Endothelial cell of umbilical vein (primary cell): ENCODE results near the gene CPZ. TPM values are rescaled to one million over a fixed set of nuclear protein-coding genes. Genes with fewer than 3 reads are reported as not detected.

Experiments used
- BruUV-seq: library from RNA; stranded (reverse); fragments of 400-500 nt; replicated peaks from 2 replicates; lab custom pipeline; 2021; lab: Mats Ljungman, UMichigan
- CTCF ChIA-PET: fragments of 300-600, 350-600 bp; sonication (Branson Sonifier 250); formaldehyde crosslinking; loops from one replicate; lab custom pipeline; 2021; ENCODE audit warnings: antibody characterized with exemption, inconsistent platforms; lab: Charles Lee
- POLR2A ChIA-PET: fragments of 300-600, 350-600 bp; sonication (Branson Sonifier 250); formaldehyde crosslinking; loops from one replicate; lab custom pipeline; 2021; ENCODE audit warnings: antibody characterized with exemption, inconsistent platforms; lab: Charles Lee
- DNase-seq: peaks from one replicate; pipeline ENCODE4 v3.0.0-alpha.2; 2011; ENCODE audit warnings: low read depth, low spot score
- FAIRE-seq: peaks from 2 replicates; lab custom pipeline; 2011; peaks lifted over from hg19 to GRCh38; lab: Jason Lieb, UNC
- H2AFZ ChIP-seq: 2 replicates; pipeline ENCODE4 v1.6.0; 2012; ENCODE audit warnings: low read depth, low read length, control low read depth, inconsistent platforms
- H3K27ac ChIP-seq: 2 replicates; pipeline ENCODE4 v1.5.1; 2011; ENCODE audit warnings: low read depth, mild to moderate bottlenecking, control low read depth, low read length, moderate library complexity; ENCODE audit not compliant: insufficient read depth
- H3K27me3 ChIP-seq, 2 experiments: 2 replicates each; pipeline versions ENCODE4 v1.6.0 to v1.6.1; 2011; ENCODE audit warnings: low read length in 2 of 2, mixed read lengths in 1 of 2; ENCODE audit not compliant: control insufficient read depth in 2 of 2, insufficient read depth in 2 of 2
- H3K36me3 ChIP-seq, 2 experiments: 2 replicates in 1 of 2; 3 replicates in 1 of 2; pipeline ENCODE4 v1.5.1; 2011; ENCODE audit warnings: low read length in 2 of 2, mild to moderate bottlenecking in 1 of 2, moderate library complexity in 1 of 2; ENCODE audit not compliant: control insufficient read depth in 2 of 2, insufficient read depth in 2 of 2; ENCODE audit errors: extremely low read depth in 1 of 2
- H3K4me1 ChIP-seq: 3 replicates; pipeline ENCODE4 v1.5.1; 2011; ENCODE audit warnings: mild to moderate bottlenecking, low read length; ENCODE audit not compliant: control insufficient read depth, insufficient read depth; ENCODE audit errors: extremely low read depth
- H3K4me2 ChIP-seq: 2 replicates; pipeline ENCODE4 v1.6.1; 2011; ENCODE audit warnings: low read length, control low read depth, mixed read lengths; ENCODE audit not compliant: insufficient read depth
- H3K4me3 ChIP-seq, 3 experiments: fragments of 200-600 bp in 1 of 3; sonication (generic), shearing (Covaris generic) in 1 of 3; replicated peaks in 1 of 3; 2 replicates each; pipeline ENCODE4 v1.5.1; 2011 to 2016; ENCODE audit warnings: control low read depth in 3 of 3, low read length in 3 of 3, mild to moderate bottlenecking in 2 of 3, inconsistent platforms in 1 of 3, low read depth in 1 of 3, moderate library complexity in 1 of 3; ENCODE audit not compliant: insufficient read depth in 1 of 3
- H3K79me2 ChIP-seq: 2 replicates; pipeline ENCODE4 v1.6.0; 2012; ENCODE audit warnings: low read length, inconsistent platforms; ENCODE audit not compliant: control insufficient read depth, insufficient read depth
- H3K9ac ChIP-seq: replicated peaks from 2 replicates; pipeline ENCODE3; 2011; ENCODE audit warnings: low read length, control low read depth; ENCODE audit not compliant: insufficient read depth; ENCODE audit errors: extremely low read depth
- H3K9me1 ChIP-seq: replicated peaks from 3 replicates; pipeline ENCODE4 v1.6.0; 2011; ENCODE audit warnings: mild to moderate bottlenecking, low read length; ENCODE audit not compliant: control insufficient read depth, insufficient read depth; ENCODE audit errors: extremely low read depth
- H3K9me3 ChIP-seq: replicated peaks from 2 replicates; pipeline ENCODE4 v1.5.1; 2012; ENCODE audit warnings: low read length, inconsistent platforms; ENCODE audit not compliant: control insufficient read depth, insufficient read depth
- H4K20me1 ChIP-seq: replicated peaks from 2 replicates; pipeline ENCODE3; 2011; ENCODE audit warnings: mild to moderate bottlenecking, low read length; ENCODE audit not compliant: control insufficient read depth, insufficient read depth; ENCODE audit errors: extremely low read depth
- CTCF ChIP-seq, 2 donors: IDR thresholded peaks; 1 replicate in 1 of 2; 2 replicates in 1 of 2; pipeline ENCODE4 v1.5.1; 2011; ENCODE audit warnings: low read length in 2 of 2, mild to moderate bottlenecking in 2 of 2, moderate library complexity in 2 of 2, control low read depth in 1 of 2, inconsistent platforms in 1 of 2, low read depth in 1 of 2; ENCODE audit not compliant: insufficient read depth in 1 of 2; ENCODE audit errors: extremely low read depth in 1 of 2
- EZH2 ChIP-seq: IDR thresholded peaks from 2 replicates; pipeline ENCODE4 v1.6.1; 2012; ENCODE audit warnings: borderline replicate concordance, low read depth, mild to moderate bottlenecking, moderate library complexity, low read length, inconsistent platforms; ENCODE audit not compliant: severe bottlenecking
- FOS ChIP-seq: IDR thresholded peaks from 2 replicates; pipeline ENCODE4 v1.6.1; 2011; ENCODE audit warnings: mild to moderate bottlenecking, low read length, moderate library complexity, borderline replicate concordance; ENCODE audit not compliant: insufficient read depth
- GATA2 ChIP-seq: IDR thresholded peaks from 2 replicates; pipeline ENCODE4 v1.7.0; 2011; ENCODE audit warnings: low read depth, mild to moderate bottlenecking, moderate library complexity, mixed read lengths, low read length; ENCODE audit not compliant: insufficient read length, insufficient read depth
- JUN ChIP-seq: IDR thresholded peaks from 2 replicates; pipeline ENCODE4 v1.6.1; 2011; ENCODE audit warnings: borderline replicate concordance, low read depth; ENCODE audit not compliant: insufficient read length, insufficient read depth
- MAX ChIP-seq: IDR thresholded peaks from 2 replicates; pipeline ENCODE4 v1.6.1; 2011; ENCODE audit not compliant: insufficient read depth, insufficient read length
- MYC ChIP-seq: IDR thresholded peaks from one replicate; pipeline ENCODE4 v1.6.1; 2011; ENCODE audit warnings: mild to moderate bottlenecking, low read depth, low read length
- POLR2A ChIP-seq: IDR thresholded peaks from 2 replicates; pipeline ENCODE4 v1.6.1; 2012; ENCODE audit warnings: low read depth, mild to moderate bottlenecking, control low read depth, low read length
- POLR2AphosphoS5 ChIP-seq: IDR thresholded peaks from 2 replicates; pipeline ENCODE4 v1.6.1; 2012; ENCODE audit warnings: low read depth, mild to moderate bottlenecking, control low read depth, low read length, moderate library complexity; ENCODE audit not compliant: insufficient read depth
- dilution Hi-C: fragments of 300-500 bp; cut with MboI; formaldehyde crosslinking; loops from one replicate; pipeline ENCODE4 v1.15.0; 2019; ENCODE audit warnings: low sequenced_read_pairs; ENCODE audit not compliant: extremely low pct_ligation_motif_present
- intact Hi-C: fragments of 100-400 bp; cut with micrococcal nuclease; formaldehyde crosslinking; loops from one replicate; pipeline ENCODE4 v1.10.0; 2022
- polyA plus RNA-seq, 4 experiments: library from polyadenylated mRNA; depleted of rRNA in 3 of 4; stranded (reverse) in 3 of 4; unstranded in 1 of 4; fragments of >200 nt; gene quantifications; 2 replicates each; pipeline versions ENCODE4 v1.2.1 to v1.2.3, GENCODE V29; 2011 to 2012; ENCODE audit warnings: missing spikeins in 1 of 4
- total RNA-seq: library from RNA; stranded (reverse); gene quantifications from 2 replicates; pipeline ENCODE4 v1.2.3, GENCODE V29; 2021

The CPZ gene
- total and polyA plus RNA-seq, 2 donors (not counting 3 experiments of a cell fraction or from before 2014, with no cell fraction given) = not detected

GRCh38 chr4:8662776-8663175 is 70.2 kb downstream of the CPZ start:
- no peak overlapping the region for H3K4me3 ChIP-seq
- H3K4me1 ChIP-seq = no peaks in the 10 kb centered on the region
- CTCF ChIA-PET = no interaction called here
- POLR2A ChIA-PET = interaction anchor here (0.6 kb wide), 1 partner anchor 86 kb away, joined by 3 read pairs; no protein-coding TSS in a partner anchor
- no TSS peak for BruUV-seq
- no peak for DNase-seq
- TF ChIP-seq GATA2 (no peak), JUN (no peak)
- no peaks in the 10 kb centered on the region for H4K20me1 ChIP-seq
- H3K27me3 ChIP-seq = no peaks in the 10 kb centered on the region
- H3K9me1 ChIP-seq = no peaks in the 10 kb centered on the region
- no peak overlapping the region for H2AFZ ChIP-seq
- H3K36me3 ChIP-seq = no peaks in the 10 kb centered on the region
- no peak overlapping the region for H3K9ac ChIP-seq
- H3K9me3 ChIP-seq = no peaks in the 10 kb centered on the region
- H3K4me2 ChIP-seq = no peak overlapping the region
- dilution Hi-C loops (no loop called here), intact Hi-C loops (no loop called here)
- no peaks in the 10 kb centered on the region for H3K79me2 ChIP-seq
- FAIRE-seq = no peak
- H3K27ac ChIP-seq = no peak overlapping the region

- CTCF ChIA-PET = no interaction called here
- dilution Hi-C loops = no loop called here
Observed at GRCh38 chr4:8664031-8664805, 71.7 kb downstream of the CPZ start.

More at GRCh38 chr4:8664031-8664805, 71.7 kb downstream of the CPZ start:
- Histone ChIP-seq H3K36me3 (no peaks in the 10 kb centered on the region), H3K9me1 (no peaks in the 10 kb centered on the region), H3K4me3 (no peak overlapping the region), H2AFZ (no peak overlapping the region), H3K4me1 (no peaks in the 10 kb centered on the region), H3K9ac (no peak overlapping the region), H3K27me3 (no peaks in the 10 kb centered on the region), H3K9me3 (no peaks in the 10 kb centered on the region), H3K27ac (no peak overlapping the region), H4K20me1 (no peaks in the 10 kb centered on the region), H3K79me2 (no peaks in the 10 kb centered on the region), H3K4me2 (no peak overlapping the region)
- DNase-seq (no peak), FAIRE-seq (no peak)
- BruUV-seq = no TSS peak
- no peak for TF ChIP-seq MYC
- TF ChIP-seq FOS = no peak
- no peak for TF ChIP-seq POLR2AphosphoS5
- no peak for TF ChIP-seq EZH2
- no peak for TF ChIP-seq POLR2A
- TF ChIP-seq CTCF (IDR thresholded peaks at IDR 0.05; ENCODE audit: extremely low read depth in 1 of 2, insufficient read depth in 1 of 2, low read depth in 1 of 2, low read length in 2 of 2) = no peak
- no peak for TF ChIP-seq MAX
- TF ChIP-seq JUN = no peak
- no peak for TF ChIP-seq GATA2
- intact Hi-C loops = no loop called here
- POLR2A ChIA-PET = no interaction called here
